HG03159 (cell line): ENCODE data around the gene AMFR.

Experiments used
- ATAC-seq: cut with Tn5 transposase; IDR thresholded peaks from one replicate; pipeline ENCODE4 v1.9.1; 2021; ENCODE audit warnings: mild to moderate bottlenecking, moderate library complexity; ENCODE audit not compliant: unreplicated experiment

AMFR gene

DNA sequence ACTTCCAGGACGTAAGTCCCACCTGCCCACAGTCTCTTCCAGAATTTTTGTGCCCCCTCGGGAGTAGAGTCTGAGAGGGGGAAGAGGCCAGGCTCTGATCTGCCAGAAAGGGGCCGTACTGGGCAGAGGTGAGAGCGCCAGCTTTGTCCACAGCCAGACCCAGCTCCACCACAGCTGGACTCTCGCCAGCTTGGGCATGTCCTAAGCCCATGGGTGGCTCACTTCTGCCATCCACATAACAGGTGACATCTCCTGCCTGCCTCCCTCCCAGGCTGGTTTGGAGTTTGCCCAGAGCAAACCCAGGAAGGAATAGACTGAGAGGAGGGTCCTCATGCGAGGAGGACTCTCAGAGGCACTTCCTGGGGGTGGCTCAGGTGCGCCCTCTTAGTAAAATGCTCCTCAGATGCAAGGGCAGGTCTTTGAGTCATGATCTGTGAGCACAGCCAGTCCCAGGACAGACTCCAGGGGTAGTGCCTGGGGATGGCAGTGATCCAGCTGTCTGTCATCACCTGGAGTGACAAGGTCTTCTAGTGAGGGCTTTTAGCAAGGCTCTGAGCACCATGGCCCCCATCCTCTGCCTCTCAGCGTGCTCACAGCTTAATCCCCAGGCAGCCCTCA lies 89.2 kb downstream of the AMFR start:
- no peak for ATAC-seq

DNA sequence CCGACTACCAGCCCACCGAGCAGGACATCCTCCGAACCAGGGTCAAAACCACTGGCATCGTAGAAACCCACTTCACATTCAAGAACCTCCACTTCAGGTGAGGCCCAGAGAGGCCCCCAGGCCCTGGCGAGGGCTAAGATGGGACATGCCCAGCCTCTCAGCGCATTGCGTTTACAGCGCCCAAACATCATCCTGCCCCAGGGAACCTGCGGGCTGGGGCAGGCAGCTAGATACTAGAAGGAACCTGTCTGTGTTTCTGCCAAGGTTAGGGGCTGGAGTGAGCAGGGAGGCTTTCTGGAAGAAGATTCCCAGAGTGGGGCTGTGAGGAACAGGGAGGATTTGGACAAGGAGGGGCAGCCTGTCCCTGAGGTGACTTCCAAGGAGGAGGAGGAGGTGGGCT lies 90.6 kb downstream of the AMFR start:
- no peak for ATAC-seq

DNA sequence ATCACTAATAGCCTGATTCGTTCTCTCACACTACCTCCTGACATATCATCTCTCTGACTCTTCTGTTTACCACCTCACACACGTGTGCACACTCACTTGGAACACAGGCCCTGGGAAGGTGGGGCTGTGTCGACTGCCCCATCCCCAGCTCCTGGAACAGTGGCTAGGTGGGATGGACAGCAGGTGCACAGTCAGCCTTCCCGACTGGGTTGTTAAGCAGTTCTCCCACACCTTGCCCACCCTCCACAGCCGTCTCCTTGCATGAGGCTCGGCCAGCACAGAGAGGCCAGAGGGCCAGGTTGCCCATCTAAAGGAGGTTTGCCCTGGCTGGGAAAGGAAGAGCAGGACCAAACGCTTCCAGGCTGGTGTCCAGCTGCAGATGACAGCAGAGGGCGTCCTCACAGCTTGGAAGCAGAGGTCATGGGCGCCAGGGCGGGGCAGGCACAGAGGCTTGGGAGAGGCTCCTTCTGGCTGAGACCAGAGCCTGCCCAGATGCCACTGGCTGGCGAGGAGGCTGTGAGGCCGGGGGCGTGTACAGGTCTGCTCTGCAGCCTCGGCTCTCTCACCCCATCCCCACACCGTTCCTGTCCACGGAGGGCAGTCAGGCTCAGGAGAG lies 92.8 kb downstream of the AMFR start:
- no peak for ATAC-seq

DNA sequence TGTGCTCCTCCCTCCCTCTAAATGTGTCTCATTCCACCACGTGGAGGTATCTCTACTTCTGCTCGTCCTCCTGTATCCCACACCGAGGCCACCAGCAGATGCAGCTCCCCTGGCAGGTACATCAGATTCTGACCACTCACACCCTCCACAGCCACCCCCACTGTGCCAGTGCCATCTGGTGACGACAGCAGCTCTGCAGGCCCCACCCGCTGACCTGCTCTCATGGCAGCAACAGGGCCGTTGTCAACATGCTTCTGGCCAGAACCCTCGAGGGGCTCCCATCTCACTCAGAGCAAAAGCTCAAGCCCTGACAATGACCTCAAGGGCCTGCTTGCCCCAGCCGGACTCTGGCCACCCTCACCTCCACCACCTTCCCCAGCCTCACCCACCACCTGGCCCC lies 93.4 kb downstream of the AMFR start:
- no peak for ATAC-seq

DNA sequence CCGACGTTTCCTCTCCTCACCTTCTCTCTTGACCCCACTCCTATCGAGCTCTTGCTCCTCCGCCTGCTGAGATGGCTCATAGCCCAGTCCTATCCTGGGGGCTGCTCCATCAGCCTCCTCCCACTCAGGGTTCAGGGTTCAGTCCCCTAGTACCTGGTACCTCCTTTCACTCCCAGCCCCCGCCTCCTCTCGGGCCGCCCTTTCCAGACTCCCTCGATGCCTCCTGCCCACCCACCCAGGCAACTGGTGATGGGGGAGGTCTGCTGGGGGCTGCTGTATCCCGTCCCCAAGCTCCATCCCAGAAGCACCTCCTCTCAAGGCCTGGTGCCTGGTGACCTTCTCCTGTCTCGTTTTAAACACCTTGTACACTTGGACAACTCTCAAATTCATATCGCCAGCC lies 93.9 kb downstream of the AMFR start:
- no peak for ATAC-seq

DNA sequence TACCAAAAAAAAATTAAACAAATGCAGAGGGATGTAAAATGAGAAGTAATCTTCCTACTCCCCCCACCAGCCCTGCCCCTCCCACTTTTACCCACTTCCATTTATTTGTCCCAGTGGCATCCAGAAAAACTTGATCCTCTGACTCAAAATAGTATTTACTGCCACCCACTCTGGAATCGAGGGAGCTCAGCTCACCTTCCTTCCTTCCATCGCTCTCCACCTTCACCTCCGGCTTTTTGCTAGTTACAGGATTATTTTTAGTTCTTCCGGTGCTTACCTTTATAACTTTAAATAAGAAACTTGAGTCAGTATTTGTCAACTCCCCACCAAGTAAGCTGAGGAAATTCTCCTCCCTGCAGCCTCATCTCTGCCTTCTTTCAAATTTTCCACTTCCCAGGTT lies 94.9 kb downstream of the AMFR start:
- ATAC-seq: no peak

DNA sequence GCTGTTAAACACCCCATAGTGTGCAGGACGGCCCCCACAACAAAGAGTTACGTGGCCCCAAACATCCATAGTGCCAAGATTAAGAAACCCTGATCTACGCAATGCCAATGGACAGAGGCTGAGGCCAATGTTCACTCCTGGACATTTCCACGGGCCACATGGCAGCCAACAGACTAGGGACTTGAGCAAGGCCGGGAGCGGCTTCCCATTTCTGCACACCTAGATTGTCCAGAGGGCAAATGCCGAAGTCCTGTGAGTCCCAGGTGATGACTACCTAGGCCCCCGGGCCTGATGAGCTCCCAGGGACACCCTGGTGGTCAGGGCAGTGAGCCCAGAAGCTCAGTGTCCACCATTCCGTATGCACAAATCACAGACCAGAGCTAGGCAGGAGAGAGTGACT lies 95.5 kb downstream of the AMFR start:
- ATAC-seq: no peak

DNA sequence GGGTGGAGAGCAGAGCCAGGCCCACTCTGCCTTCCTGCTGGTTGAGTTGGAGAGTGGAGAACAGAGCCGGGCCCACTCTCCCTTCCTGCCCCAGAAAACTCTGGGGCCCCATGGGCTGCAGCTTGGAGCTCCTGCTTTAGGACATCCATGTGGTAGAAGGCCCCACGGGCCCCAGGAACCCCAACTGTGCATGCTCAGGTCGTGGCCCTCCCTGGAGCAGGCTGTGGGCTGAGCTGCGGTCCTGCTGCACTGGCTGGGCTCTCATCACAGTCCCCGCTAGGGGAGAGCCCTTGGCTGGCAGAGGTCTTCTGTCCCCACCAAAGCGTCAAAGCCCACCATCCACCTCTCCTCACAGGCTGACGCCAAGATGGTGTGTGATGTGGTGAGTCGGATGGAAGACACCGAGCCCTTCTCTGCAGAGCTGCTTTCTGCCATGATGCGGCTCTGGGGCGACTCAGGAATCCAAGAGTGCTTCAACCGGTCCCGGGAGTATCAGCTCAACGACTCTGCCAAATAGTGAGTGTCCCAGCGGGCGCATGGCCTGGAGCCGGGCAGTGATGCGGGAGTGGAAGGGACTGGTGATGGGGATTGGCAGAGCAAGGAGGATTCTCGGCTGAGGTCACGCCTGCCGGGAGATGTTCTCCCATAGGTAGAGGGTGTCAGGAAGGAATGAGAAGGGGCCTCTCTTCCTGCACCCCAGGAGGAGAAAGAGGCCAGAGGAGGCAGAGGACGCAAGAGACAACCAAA lies 96.9 kb downstream of the AMFR start:
- no peak for ATAC-seq

DNA sequence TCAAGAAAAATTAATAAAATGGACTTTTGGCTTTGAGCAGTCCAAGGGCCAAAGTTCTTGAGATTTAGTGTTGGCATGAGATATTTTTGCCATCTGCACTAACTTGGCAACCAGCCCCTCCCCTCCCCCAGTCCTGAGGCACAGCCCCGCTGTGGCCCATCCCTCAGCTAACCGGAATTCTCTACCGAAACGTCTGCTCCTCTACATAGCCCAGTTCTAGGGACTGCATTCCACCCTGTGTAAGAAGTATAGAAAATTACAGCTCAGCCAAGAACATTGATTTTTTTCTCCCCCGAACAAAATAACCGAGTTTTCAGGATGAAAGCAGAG lies 97.5 kb downstream of the AMFR start:
- ATAC-seq: no peak

DNA sequence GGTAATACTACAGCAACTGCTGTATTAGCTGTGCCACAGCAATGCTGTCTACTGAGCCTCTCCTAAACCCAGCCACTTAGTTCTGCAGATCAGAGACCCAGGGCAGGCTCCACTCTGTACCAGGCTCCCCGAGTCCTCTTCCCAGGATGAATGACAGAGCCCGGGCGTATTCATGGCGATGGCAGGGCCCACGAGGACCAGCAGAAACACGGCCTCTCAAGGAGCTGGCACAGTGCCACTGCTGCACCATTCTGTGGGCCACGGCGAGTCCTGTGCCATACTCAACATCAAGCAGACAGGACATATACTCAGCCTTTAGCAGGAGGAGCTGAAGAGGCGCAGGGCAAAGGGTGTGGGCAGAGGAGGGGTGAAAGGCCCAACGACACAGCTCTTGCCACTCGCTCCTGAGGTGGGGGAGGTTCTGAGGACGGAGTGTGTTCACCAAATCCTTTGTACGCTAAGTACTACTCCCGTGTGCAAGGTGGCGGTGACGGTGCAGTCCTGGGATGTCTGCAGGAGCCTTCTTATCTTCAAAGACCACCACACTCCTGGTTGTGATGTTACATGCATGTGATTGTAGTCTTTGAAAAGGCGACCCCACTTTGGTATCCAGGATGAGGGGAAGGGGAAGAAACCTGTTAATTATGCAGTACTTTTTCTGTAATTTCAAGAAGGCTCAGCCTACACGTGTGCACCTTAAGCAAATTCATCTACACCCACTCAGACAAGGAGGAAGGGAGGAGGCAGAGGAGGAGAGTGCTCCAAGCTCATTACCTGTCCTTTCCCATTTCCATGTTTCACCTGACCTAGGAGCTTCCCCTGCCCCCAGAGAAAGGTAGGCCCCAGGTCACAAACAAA lies 98.0 kb downstream of the AMFR start:
- ATAC-seq: no peak

DNA sequence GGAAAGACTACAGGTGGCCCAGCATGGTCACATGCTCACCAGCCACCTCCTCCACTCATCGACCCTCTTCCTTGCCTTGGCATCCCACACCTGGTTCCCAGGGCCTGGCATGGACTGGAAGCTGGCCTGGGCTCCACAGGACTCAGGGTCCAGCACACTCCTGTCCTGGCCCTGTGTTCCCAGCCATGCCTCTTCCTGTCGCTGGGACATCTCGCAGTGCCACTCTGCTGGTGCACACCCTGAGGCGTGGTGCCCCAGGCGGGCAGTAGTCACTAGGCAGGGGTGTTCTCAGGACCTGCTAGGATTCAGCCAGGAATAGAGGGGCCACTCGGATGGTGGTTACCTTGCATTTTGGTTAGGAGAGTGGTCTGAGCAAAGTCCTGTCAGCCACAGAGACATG lies 99.4 kb downstream of the AMFR start:
- no peak for ATAC-seq

DNA sequence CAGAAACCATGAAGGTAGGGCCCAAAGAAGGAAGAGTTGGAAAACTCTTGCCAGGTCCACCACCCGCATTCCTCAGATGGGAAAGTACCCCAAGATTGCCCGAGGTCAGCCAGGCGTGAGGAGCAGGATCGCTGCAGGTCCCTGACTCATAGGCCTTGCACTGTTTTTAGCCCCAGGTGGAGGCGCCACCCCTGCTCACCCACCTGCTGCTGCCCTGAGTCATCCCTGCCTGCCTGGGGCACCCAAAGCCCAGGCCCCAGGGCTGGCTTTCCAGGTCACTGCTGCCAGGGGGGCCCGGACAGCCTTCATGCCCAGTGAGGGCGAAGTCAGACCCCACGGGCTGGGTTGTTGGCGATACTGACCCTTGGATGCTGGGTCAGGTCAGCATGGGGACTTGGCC lies 100.9 kb downstream of the AMFR start:
- no peak for ATAC-seq

DNA sequence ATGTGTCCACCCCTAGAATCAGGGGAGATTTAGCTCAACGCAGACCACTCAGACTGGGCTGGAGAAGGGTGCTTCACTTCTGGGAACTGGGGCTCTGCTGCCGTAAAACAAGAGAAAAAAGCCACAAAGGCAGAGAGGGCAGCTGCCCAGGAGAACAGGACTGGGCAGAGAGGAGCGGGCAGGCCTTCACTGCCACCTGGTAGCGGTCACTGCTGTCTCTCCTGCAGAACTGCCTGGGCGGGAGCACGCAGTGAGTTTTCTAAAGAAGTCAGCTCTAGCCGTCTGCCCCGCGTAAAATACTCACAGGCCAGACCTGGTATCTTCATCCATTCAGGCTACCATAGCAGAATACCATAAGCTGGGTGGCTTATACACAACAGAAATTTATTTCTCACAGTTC lies 103.8 kb downstream of the AMFR start:
- ATAC-seq: no peak

DNA sequence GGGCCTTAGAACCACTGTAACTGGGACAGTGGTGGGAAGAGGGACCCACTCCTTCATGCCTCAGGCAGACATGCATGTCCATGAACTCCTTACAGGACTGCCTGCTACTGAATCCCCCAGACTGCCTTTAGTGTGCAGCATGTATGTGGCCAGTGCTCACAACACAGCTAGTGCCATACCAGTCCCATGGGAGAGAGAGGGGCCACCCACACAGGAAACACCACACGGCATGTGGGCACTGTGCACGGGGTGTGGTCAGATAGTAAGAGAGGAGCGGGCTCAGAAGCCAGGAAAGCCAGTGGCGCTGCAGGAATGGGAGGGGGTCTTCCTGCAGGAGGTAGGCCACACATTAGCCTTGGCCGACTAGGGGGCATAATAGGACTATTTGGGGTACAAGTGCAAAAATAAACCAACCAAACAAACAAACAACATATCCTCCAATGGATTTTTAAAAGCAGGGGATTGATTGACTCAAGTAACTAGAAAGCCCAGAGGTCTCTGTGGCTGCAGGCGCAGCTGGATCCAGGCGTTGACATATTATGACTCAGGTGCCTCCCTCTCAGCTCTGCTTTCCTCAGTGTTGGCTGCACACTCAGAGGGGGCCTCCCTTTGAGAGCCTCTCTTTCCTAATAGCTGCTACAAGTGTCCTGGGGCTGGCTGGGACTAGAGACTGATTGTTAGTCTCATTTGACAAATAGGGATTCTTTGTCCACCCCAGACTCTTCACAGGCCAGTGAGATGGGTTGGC lies 104.4 kb downstream of the AMFR start:
- no peak for ATAC-seq

DNA sequence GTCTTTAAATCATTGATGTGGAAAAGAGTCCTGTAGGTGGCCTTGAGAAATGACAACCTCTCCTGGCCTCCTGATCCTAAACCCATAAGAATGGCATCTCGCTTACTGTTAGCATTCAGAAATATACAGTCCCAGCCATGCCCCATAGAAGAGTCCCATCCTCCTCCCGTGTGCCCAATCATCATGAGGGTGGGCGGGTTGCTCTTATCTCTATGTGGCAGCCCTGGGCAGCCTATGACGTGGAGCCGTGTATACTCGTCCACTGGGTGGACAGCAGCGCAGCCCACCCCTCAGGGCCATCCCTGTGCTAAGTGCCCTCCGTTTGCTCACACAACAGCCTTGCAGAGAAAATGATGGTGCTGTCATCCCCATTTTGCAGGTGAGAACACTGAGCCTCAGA lies 105.3 kb downstream of the AMFR start:
- ATAC-seq: no peak

DNA sequence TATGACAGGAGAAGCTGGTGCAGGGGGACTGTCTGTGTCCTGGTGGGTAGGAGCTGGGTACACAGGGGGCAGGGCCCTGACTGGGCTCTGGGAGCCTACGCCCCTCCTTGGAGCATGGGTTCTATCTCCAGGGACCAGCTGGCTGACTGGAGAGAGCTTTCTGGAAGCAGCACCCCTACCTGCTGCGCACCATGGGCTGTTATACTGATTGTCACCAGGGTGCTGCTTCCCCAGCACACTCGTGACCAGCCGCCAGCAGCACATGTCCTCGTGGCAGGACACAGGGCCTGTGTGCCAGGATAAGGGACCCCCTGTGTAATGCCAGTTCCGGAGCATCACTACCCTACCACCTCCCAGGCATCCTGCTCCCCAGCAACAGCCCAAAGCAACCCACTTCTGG lies 106.0 kb downstream of the AMFR start:
- ATAC-seq: no peak

DNA sequence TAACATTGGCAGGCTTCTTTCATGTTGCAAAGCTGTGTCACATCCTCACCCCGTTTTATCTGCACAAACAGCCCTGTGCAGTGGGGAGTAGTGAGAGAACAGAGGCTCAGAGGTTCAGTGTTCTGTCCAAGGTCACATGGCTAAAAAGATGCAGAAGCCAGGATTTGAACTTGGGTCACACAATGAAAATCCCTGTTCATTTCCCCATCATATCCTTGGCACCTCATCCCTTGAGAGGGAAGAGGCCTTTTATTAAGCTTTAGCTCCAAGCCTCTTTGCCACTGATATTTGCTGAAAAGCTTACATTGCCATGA lies 106.6 kb downstream of the AMFR start:
- no peak for ATAC-seq

DNA sequence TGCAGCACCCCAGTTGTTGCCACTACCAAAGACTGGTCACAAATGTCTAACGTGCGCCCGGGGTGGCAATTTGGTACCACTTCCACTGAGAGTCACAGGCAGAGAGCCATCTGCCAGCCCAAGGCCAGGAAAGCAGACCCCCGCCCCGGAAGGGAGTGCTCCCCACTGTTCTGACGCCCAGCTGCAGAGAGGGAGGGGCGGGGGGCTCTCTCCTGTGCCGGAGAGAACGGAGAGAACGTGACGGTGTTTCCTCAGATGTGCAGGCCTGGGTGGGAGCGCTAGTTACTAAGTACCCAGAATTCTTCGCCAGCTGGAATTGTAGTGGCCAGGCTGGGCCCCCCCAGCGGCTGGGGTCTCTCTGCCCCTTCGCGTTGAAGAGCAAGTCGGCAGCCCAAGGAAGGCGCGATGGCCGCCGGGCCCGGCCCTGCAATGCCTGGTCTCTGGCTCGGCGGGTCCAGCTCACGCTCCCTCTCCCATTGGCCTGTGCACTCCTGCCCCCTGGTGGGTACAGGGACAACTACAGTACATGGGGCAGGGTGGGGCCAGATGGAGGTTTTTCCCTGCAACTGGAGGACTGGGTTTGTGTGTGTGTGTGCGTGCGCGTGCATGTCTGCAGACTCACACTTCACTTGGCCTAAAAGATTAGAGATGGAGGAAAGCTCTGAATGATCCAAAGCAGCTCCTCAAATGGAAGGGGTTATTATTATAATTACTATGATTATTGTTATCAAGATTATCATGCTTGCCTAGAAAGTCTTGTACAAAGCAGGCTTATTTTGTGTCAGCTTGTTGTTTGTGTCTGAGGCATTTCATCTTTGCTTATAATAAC lies 107.1 kb downstream of the AMFR start:
- peak; percentile 97 for ATAC-seq

DNA sequence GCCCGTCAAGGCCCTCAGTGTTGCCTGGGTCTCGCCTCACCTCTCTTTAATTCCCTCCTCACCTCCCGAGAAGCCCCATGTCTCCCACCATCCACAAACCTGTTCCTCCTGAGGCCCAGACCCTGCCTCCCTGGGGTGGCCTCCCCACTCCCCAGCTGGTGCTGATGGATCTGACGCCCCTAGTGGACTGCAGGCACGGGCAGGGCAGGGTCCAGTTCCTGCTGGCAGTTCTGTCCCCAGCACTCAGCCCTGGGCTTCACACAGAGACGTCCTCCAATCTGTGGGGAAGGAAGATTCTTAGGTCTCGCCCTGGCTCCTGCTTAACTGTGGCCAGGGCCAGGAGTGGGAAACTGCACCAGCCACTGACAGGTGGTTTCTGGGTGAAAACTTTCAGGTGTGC lies 108.8 kb downstream of the AMFR start:
- no peak for ATAC-seq

DNA sequence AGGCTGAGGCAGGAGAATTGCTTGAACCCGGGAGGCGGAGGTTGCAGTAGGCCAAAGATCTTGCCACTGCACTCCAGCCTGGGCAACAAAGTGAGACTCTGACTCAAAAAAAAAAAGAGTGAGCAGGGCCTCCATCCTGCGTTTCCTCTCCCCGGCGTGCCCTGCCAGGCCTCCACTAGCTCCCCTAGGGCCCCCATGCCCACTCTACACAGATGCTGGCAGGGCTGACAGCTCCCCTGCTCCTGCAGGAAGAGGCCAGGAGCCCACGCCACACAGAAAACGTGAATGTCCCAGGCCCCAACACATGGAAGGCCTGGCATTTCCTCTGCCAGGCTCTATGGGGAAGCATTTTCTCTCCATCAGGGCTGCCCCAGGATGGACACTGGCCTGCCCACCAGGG lies 109.4 kb downstream of the AMFR start:
- ATAC-seq: no peak
